ENCODE measurements around the gene PTPRN2. TPM values are rescaled to one million over a fixed set of nuclear protein-coding genes. Genes with fewer than 3 reads are reported as not detected.

The PTPRN2 gene
- total and polyA plus RNA-seq, 2 of the 13 experiments (the other 11 are each of a cell fraction or from before 2014, with no cell fraction given): 2.5 to 24.2 TPM

DNA sequence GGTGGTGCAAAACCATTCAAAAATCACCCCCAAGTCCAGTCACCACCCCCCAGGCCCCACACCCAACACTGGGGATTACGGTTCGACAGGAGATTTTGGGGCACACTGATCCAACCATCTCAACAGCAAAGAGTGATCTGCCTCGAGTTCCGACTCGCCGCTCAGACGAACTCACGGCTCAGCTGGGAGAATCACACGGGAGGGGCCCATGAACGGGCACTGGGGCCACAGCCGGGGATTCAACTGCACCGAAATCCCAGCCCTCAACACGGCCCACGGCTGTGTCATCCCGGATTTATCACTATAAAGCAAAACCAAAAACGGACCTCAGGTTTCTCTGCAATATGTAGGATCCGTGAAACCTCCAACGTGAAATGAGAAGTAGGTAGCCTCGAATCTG is 790.8 kb downstream of the PTPRN2 start:
- no peaks in the 10 kb centered on the region for H3K4me1 ChIP-seq (ENCODE audit: insufficient read depth, low read length)
- H3K9ac ChIP-seq (ENCODE audit: insufficient read depth, low read depth, low read length): no peak overlapping the region
- DNase-seq (ENCODE audit: low spot score): no peak
- no peak overlapping the region for H3K4me2 ChIP-seq (ENCODE audit: low read depth, low read length)
- intact Hi-C loops (cut with micrococcal nuclease; ENCODE audit: unreplicated experiment): no loop called here
- CTCF ChIA-PET (ENCODE audit: low intra/inter-chr PET ratio, low total read pairs): no interaction called here
- FAIRE-seq: no peak
- peaks cover 6% of the 10 kb centered on the region; the same call in 1 of the 2 replicates for H4K20me1 ChIP-seq (ENCODE audit: insufficient read depth, low read length)
- no peak for ATAC-seq
- H3K27me3 ChIP-seq (ENCODE audit: control insufficient read depth in 1 of 2, insufficient read depth in 2 of 2, low read length in 2 of 2): peaks cover 0 to 43% of the 10 kb centered on the region in 2 experiments; a peak in 3 of 5 replicates
- H3K79me2 ChIP-seq (ENCODE audit: insufficient read depth, low read length): no peaks in the 10 kb centered on the region
- no peak overlapping the region for H3K27ac ChIP-seq (ENCODE audit: extremely low read length, insufficient read depth, low read length)
- WGBS (ENCODE audit: low lambda C conversion rate): 50% methylated on average over 10 of the region's 19 CpGs
- BruUV-seq (replicated peaks): no TSS peak
- H3K4me3 ChIP-seq (replicated peaks in 1 of 3; ENCODE audit: insufficient read depth in 1 of 3, low read depth in 2 of 3, low read length in 3 of 3): no peak overlapping the region
- H3K36me3 ChIP-seq (replicated peaks in 1 of 2; ENCODE audit: control insufficient read depth in 1 of 2, insufficient read depth in 2 of 2, low read length in 2 of 2): no peaks in the 10 kb centered on the region
- POLR2A ChIA-PET: no interaction called here
- in situ Hi-C loops (cut with HindIII; ENCODE audit: extremely low pct_ligation_motif_present, low pct_unique_long_range_greater_than_20kb): no loop called here
- H2AFZ ChIP-seq (ENCODE audit: low read length): no peak overlapping the region
- H3K9me3 ChIP-seq (ENCODE audit: low read length): no peaks in the 10 kb centered on the region
- TF ChIP-seq, protein P1, sequence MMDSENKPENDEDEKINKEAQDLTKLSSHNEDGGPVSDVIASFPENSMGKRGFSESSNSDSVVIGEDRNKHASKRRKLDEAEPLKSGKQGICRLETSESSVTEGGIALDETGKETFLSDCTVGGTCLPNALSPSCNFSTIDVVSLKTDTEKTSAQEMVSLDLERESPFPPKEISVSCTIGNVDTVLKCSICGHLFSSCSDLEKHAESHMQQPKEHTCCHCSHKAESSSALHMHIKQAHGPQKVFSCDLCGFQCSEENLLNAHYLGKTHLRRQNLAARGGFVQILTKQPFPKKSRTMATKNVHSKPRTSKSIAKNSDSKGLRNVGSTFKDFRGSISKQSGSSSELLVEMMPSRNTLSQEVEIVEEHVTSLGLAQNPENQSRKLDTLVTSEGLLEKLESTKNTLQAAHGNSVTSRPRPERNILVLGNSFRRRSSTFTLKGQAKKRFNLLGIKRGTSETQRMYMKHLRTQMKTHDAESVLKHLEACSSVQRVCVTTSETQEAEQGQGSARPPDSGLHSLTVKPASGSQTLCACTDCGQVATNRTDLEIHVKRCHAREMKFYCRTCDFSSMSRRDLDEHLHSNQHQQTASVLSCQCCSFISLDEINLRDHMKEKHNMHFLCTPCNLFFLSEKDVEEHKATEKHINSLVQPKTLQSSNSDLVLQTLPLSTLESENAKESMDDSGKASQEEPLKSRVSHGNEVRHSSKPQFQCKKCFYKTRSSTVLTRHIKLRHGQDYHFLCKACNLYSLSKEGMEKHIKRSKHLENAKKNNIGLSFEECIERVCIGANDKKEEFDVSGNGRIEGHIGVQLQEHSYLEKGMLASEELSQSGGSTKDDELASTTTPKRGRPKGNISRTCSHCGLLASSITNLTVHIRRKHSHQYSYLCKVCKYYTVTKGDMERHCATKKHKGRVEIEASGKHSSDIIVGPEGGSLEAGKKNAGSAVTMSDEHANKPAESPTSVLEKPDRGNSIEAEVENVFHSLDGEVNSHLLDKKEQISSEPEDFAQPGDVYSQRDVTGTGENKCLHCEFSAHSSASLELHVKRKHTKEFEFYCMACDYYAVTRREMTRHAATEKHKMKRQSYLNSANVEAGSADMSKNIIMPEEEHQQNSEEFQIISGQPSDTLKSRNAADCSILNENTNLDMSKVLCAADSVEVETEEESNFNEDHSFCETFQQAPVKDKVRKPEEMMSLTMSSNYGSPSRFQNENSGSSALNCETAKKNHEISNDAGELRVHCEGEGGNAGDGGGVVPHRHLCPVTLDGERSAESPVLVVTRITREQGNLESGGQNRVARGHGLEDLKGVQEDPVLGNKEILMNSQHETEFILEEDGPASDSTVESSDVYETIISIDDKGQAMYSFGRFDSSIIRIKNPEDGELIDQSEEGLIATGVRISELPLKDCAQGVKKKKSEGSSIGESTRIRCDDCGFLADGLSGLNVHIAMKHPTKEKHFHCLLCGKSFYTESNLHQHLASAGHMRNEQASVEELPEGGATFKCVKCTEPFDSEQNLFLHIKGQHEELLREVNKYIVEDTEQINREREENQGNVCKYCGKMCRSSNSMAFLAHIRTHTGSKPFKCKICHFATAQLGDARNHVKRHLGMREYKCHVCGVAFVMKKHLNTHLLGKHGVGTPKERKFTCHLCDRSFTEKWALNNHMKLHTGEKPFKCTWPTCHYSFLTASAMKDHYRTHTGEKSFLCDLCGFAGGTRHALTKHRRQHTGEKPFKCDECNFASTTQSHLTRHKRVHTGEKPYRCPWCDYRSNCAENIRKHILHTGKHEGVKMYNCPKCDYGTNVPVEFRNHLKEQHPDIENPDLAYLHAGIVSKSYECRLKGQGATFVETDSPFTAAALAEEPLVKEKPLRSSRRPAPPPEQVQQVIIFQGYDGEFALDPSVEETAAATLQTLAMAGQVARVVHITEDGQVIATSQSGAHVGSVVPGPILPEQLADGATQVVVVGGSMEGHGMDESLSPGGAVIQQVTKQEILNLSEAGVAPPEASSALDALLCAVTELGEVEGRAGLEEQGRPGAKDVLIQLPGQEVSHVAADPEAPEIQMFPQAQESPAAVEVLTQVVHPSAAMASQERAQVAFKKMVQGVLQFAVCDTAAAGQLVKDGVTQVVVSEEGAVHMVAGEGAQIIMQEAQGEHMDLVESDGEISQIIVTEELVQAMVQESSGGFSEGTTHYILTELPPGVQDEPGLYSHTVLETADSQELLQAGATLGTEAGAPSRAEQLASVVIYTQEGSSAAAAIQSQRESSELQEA (CRISPR knock-in tag; IDR thresholded peaks at IDR 0.05; ENCODE audit: not compliant biosample characterization): no peak
- TF ChIP-seq, protein P2, sequence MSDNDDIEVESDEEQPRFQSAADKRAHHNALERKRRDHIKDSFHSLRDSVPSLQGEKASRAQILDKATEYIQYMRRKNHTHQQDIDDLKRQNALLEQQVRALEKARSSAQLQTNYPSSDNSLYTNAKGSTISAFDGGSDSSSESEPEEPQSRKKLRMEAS (IDR thresholded peaks at IDR 0.05): no peak
- TF ChIP-seq FOXK2 (IDR thresholded peaks at IDR 0.05) (no peak), ZFP90 (CRISPR knock-in tag; IDR thresholded peaks at IDR 0.05; ENCODE audit: borderline replicate concordance) (no peak), HNRNPH1 (optimal IDR thresholded peaks at IDR 0.05; ENCODE audit: low read depth, low read length) (no peak), ZNF260 (CRISPR knock-in tag; IDR thresholded peaks at IDR 0.05; ENCODE audit: borderline replicate concordance, low read depth) (no peak), NFATC3 (CRISPR knock-in tag; IDR thresholded peaks at IDR 0.05) (no peak), MEIS1 (CRISPR knock-in tag; IDR thresholded peaks at IDR 0.05; ENCODE audit: borderline replicate concordance) (no peak), ZIK1 (CRISPR knock-in tag; IDR thresholded peaks at IDR 0.05; ENCODE audit: borderline replicate concordance, low read depth) (no peak), PAX8 (CRISPR knock-in tag; IDR thresholded peaks at IDR 0.05; ENCODE audit: borderline replicate concordance) (no peak), ZNF572 (CRISPR knock-in tag; IDR thresholded peaks at IDR 0.05) (no peak), IKZF1 (IDR thresholded peaks at IDR 0.05) (no peak), KDM5A (IDR thresholded peaks at IDR 0.05; ENCODE audit: borderline replicate concordance, low read length) (no peak), ZNF224 (CRISPR knock-in tag; IDR thresholded peaks at IDR 0.05) (no peak)
- TF ChIP-seq, protein P3, sequence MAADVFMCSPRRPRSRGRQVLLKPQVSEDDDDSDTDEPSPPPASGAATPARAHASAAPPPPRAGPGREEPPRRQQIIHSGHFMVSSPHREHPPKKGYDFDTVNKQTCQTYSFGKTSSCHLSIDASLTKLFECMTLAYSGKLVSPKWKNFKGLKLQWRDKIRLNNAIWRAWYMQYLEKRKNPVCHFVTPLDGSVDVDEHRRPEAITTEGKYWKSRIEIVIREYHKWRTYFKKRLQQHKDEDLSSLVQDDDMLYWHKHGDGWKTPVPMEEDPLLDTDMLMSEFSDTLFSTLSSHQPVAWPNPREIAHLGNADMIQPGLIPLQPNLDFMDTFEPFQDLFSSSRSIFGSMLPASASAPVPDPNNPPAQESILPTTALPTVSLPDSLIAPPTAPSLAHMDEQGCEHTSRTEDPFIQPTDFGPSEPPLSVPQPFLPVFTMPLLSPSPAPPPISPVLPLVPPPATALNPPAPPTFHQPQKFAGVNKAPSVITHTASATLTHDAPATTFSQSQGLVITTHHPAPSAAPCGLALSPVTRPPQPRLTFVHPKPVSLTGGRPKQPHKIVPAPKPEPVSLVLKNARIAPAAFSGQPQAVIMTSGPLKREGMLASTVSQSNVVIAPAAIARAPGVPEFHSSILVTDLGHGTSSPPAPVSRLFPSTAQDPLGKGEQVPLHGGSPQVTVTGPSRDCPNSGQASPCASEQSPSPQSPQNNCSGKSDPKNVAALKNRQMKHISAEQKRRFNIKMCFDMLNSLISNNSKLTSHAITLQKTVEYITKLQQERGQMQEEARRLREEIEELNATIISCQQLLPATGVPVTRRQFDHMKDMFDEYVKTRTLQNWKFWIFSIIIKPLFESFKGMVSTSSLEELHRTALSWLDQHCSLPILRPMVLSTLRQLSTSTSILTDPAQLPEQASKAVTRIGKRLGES (CRISPR knock-in tag; IDR thresholded peaks at IDR 0.05; ENCODE audit: borderline replicate concordance): no peak
